ENCODE measurements around the gene B3GALT6. TPM values are rescaled to one million over a fixed set of nuclear protein-coding genes. Genes with fewer than 3 reads are reported as not detected.

Gene B3GALT6
- total RNA-seq, 1 donor from 2014 or later = 43.2 TPM

GRCh38 chr1:1223321-1223720 lies 8.7 kb upstream of the B3GALT6 start:
- Mint-ChIP-seq H3K36me3 (ENCODE audit: low read depth, unreplicated experiment) (peaks cover 21% of the 10 kb centered on the region), H3K9me3 (ENCODE audit: unreplicated experiment) (no peaks in the 10 kb centered on the region), H3K4me1 (ENCODE audit: unreplicated experiment) (peaks cover 7% of the 10 kb centered on the region), H3K27ac (ENCODE audit: unreplicated experiment) (no peak overlapping the region), H3K27me3 (ENCODE audit: unreplicated experiment) (peaks cover 5% of the 10 kb centered on the region), H3K4me3 (ENCODE audit: unreplicated experiment) (no peak overlapping the region)
- DNase-seq (ENCODE audit: low spot score) = no peak
- TF ChIP-seq, protein P1, sequence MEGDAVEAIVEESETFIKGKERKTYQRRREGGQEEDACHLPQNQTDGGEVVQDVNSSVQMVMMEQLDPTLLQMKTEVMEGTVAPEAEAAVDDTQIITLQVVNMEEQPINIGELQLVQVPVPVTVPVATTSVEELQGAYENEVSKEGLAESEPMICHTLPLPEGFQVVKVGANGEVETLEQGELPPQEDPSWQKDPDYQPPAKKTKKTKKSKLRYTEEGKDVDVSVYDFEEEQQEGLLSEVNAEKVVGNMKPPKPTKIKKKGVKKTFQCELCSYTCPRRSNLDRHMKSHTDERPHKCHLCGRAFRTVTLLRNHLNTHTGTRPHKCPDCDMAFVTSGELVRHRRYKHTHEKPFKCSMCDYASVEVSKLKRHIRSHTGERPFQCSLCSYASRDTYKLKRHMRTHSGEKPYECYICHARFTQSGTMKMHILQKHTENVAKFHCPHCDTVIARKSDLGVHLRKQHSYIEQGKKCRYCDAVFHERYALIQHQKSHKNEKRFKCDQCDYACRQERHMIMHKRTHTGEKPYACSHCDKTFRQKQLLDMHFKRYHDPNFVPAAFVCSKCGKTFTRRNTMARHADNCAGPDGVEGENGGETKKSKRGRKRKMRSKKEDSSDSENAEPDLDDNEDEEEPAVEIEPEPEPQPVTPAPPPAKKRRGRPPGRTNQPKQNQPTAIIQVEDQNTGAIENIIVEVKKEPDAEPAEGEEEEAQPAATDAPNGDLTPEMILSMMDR (IDR thresholded peaks at IDR 0.05; ENCODE audit: unreplicated experiment) = no peak

DNA sequence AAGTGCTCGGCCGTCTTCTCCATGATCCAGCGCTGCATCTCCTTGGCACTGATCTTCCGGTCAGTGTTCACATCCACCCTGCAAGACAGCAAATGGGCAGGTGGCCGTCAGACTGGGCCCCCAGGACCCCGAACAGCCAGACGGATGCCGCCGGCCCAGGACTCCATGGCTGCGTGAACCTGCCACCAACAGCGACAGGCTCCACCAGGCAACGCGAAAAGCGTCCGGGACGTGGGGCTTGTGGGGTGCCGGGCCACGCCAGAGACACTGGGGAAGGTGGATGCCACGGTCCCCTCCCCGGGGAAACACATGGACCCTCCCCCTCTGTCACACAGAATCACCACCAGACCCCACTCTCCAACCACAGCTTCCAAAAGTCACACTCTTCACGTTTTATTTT lies 8.1 kb upstream of the B3GALT6 start:
- no peak for DNase-seq (ENCODE audit: low spot score)
- Mint-ChIP-seq H3K27ac (ENCODE audit: unreplicated experiment) (no peak overlapping the region), H3K4me3 (ENCODE audit: unreplicated experiment) (no peak overlapping the region), H3K9me3 (ENCODE audit: unreplicated experiment) (no peaks in the 10 kb centered on the region), H3K27me3 (ENCODE audit: unreplicated experiment) (peaks cover 7% of the 10 kb centered on the region), H3K4me1 (ENCODE audit: unreplicated experiment) (peaks cover 7% of the 10 kb centered on the region), H3K36me3 (ENCODE audit: low read depth, unreplicated experiment) (peaks cover 21% of the 10 kb centered on the region)
- TF ChIP-seq, protein P1 (IDR thresholded peaks at IDR 0.05; ENCODE audit: unreplicated experiment) = no peak

GRCh38 chr1:1225238-1225845 lies 6.7 kb upstream of the B3GALT6 start:
- TF ChIP-seq, protein P1 (IDR thresholded peaks at IDR 0.05; ENCODE audit: unreplicated experiment) = no peak
- Mint-ChIP-seq H3K27me3 (ENCODE audit: unreplicated experiment) (peaks cover 12% of the 10 kb centered on the region), H3K4me1 (ENCODE audit: unreplicated experiment) (peaks cover 12% of the 10 kb centered on the region), H3K9me3 (ENCODE audit: unreplicated experiment) (no peaks in the 10 kb centered on the region), H3K36me3 (ENCODE audit: low read depth, unreplicated experiment) (peaks cover 27% of the 10 kb centered on the region), H3K27ac (ENCODE audit: unreplicated experiment) (peak overlapping the region; percentile 49), H3K4me3 (ENCODE audit: unreplicated experiment) (peak overlapping the region; percentile 29)
- no peak for DNase-seq (ENCODE audit: low spot score)

- Mint-ChIP-seq H3K4me1 (ENCODE audit: unreplicated experiment) (peaks cover 16% of the 10 kb centered on the region), H3K27ac (ENCODE audit: unreplicated experiment) (peak overlapping the region; percentile 49), H3K9me3 (ENCODE audit: unreplicated experiment) (no peaks in the 10 kb centered on the region), H3K4me3 (ENCODE audit: unreplicated experiment) (peak overlapping the region; percentile 29), H3K27me3 (ENCODE audit: unreplicated experiment) (peaks cover 9% of the 10 kb centered on the region), H3K36me3 (ENCODE audit: low read depth, unreplicated experiment) (peaks cover 27% of the 10 kb centered on the region)
- TF ChIP-seq, protein P1 (IDR thresholded peaks at IDR 0.05; ENCODE audit: unreplicated experiment) = no peak
- no peak for DNase-seq (ENCODE audit: low spot score)
Measured at GRCh38 chr1:1225913-1226312, 6.1 kb upstream of the B3GALT6 start.

- Mint-ChIP-seq H3K27me3 (ENCODE audit: unreplicated experiment) (peaks cover 12% of the 10 kb centered on the region), H3K9me3 (ENCODE audit: unreplicated experiment) (no peaks in the 10 kb centered on the region), H3K4me1 (ENCODE audit: unreplicated experiment) (peaks cover 19% of the 10 kb centered on the region), H3K36me3 (ENCODE audit: low read depth, unreplicated experiment) (peaks cover 24% of the 10 kb centered on the region), H3K27ac (ENCODE audit: unreplicated experiment) (no peak overlapping the region), H3K4me3 (ENCODE audit: unreplicated experiment) (no peak overlapping the region)
- TF ChIP-seq, protein P1 (IDR thresholded peaks at IDR 0.05; ENCODE audit: unreplicated experiment) = no peak
- DNase-seq (ENCODE audit: low spot score) = no peak
Measured at GRCh38 chr1:1226566-1227362, 5.3 kb upstream of the B3GALT6 start.

Measured in endothelial cell (in vitro differentiated cells).